IPS-18a (cell line): ENCODE measurements around the gene STK11.
A peak's percentile ranks its signal among the peaks of the same experiment; 100 is the strongest.

Experiments
- H3K27ac ChIP-seq: one replicate; pipeline ENCODE4 v1.5.1; 2013; ENCODE audit warnings: low read length
- H3K27me3 ChIP-seq: one replicate; pipeline ENCODE4 v1.6.1; 2013; ENCODE audit warnings: mild to moderate bottlenecking, low read length; ENCODE audit not compliant: control insufficient read depth, insufficient read depth
- H3K36me3 ChIP-seq: one replicate; pipeline ENCODE4 v1.6.1; 2013; ENCODE audit warnings: low read depth, low read length; ENCODE audit not compliant: control insufficient read depth
- H3K4me1 ChIP-seq: one replicate; pipeline ENCODE4 v1.6.1; 2013; ENCODE audit warnings: low read depth, low read length; ENCODE audit not compliant: control insufficient read depth
- H3K4me3 ChIP-seq: one replicate; pipeline ENCODE4 v1.5.1; 2013; ENCODE audit warnings: low read length
- H3K9ac ChIP-seq: one replicate; pipeline ENCODE4 v1.6.1; 2013; ENCODE audit warnings: mild to moderate bottlenecking, low read length, moderate library complexity
- H3K9me3 ChIP-seq: one replicate; pipeline ENCODE4 v1.6.1; 2013; ENCODE audit warnings: low read depth, low read length; ENCODE audit not compliant: control insufficient read depth

Gene STK11

DNA sequence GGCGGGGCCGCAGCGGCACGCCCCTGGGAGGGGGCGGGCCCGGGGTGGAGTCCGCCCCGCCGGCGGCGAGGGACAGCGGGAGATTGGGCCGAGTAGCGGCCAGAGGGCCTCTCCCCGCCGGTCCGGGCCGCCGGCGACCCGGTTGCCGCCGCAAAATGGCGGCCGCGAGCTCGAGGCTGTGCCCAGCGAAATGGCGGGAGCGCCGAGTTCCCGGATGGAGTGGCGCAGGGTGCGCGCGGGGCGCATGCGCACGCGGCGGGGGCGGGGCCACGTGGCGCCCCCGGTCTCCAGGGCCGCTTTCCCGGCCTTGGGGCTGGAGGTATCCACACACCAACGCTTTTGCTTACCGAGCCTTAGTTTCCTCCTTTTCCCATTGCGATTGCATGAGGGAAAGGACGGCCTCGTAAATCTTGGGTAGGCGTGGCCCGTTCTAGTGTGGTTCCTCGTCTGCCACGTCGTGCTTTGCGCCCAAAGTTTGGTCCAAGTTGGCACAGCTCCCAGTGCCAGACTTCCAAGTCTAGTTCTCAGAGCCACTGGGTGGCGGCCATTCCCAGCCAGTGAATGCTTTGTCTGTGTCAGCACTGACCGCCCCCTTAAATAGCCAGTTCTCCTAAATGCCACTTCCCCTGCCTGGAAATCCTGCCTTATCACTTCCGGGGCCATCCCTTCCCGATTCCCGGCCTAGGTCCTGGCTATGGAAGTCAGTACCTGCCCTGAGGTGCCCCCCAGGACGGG, 64.1 kb downstream of the STK11 start:
- Histone ChIP-seq H3K4me1 (peaks cover 35% of the 10 kb centered on the region), H3K27ac (peak overlapping the region; percentile 87), H3K9ac (peak overlapping the region; percentile 97), H3K4me3 (peak overlapping the region; percentile 89), H3K9me3 (no peaks in the 10 kb centered on the region), H3K36me3 (peaks cover 44% of the 10 kb centered on the region), H3K27me3 (peaks cover 12% of the 10 kb centered on the region)

- Histone ChIP-seq H3K9me3 (no peaks in the 10 kb centered on the region), H3K27me3 (peaks cover 12% of the 10 kb centered on the region), H3K27ac (peak overlapping the region; percentile 87), H3K36me3 (peaks cover 46% of the 10 kb centered on the region), H3K4me1 (peaks cover 28% of the 10 kb centered on the region), H3K4me3 (peak overlapping the region; percentile 89), H3K9ac (peak overlapping the region; percentile 97)
These were observed 64.8 kb downstream of the STK11 start for GRCh38 chr19:1270213-1270853.

GRCh38 chr19:1270854-1271527, 65.4 kb downstream of the STK11 start:
- Histone ChIP-seq H3K9ac (peak overlapping the region; percentile 97), H3K27ac (no peak overlapping the region), H3K36me3 (peaks cover 46% of the 10 kb centered on the region), H3K9me3 (no peaks in the 10 kb centered on the region), H3K4me1 (peaks cover 25% of the 10 kb centered on the region), H3K4me3 (peak overlapping the region; percentile 89), H3K27me3 (peaks cover 12% of the 10 kb centered on the region)

GRCh38 chr19:1271528-1272422, 66.2 kb downstream of the STK11 start:
- H3K4me1 ChIP-seq: peaks cover 24% of the 10 kb centered on the region
- peaks cover 46% of the 10 kb centered on the region for H3K36me3 ChIP-seq
- H3K4me3 ChIP-seq: no peak overlapping the region
- no peak overlapping the region for H3K27ac ChIP-seq
- no peak overlapping the region for H3K9ac ChIP-seq
- peaks cover 12% of the 10 kb centered on the region for H3K27me3 ChIP-seq
- H3K9me3 ChIP-seq: no peaks in the 10 kb centered on the region

- peaks cover 23% of the 10 kb centered on the region for H3K4me1 ChIP-seq
- H3K27ac ChIP-seq: no peak overlapping the region
- peaks cover 5% of the 10 kb centered on the region for H3K27me3 ChIP-seq
- H3K36me3 ChIP-seq: peaks cover 46% of the 10 kb centered on the region
- no peaks in the 10 kb centered on the region for H3K9me3 ChIP-seq
- no peak overlapping the region for H3K9ac ChIP-seq
- H3K4me3 ChIP-seq: no peak overlapping the region
These were observed 67.1 kb downstream of the STK11 start for GRCh38 chr19:1272423-1273262.

- no peaks in the 10 kb centered on the region for H3K27me3 ChIP-seq
- no peak overlapping the region for H3K27ac ChIP-seq
- H3K4me1 ChIP-seq: peaks cover 15% of the 10 kb centered on the region
- H3K9ac ChIP-seq: no peak overlapping the region
- peaks cover 46% of the 10 kb centered on the region for H3K36me3 ChIP-seq
- no peak overlapping the region for H3K4me3 ChIP-seq
- no peaks in the 10 kb centered on the region for H3K9me3 ChIP-seq
These were observed 67.9 kb downstream of the STK11 start for GRCh38 chr19:1273263-1274041.

DNA sequence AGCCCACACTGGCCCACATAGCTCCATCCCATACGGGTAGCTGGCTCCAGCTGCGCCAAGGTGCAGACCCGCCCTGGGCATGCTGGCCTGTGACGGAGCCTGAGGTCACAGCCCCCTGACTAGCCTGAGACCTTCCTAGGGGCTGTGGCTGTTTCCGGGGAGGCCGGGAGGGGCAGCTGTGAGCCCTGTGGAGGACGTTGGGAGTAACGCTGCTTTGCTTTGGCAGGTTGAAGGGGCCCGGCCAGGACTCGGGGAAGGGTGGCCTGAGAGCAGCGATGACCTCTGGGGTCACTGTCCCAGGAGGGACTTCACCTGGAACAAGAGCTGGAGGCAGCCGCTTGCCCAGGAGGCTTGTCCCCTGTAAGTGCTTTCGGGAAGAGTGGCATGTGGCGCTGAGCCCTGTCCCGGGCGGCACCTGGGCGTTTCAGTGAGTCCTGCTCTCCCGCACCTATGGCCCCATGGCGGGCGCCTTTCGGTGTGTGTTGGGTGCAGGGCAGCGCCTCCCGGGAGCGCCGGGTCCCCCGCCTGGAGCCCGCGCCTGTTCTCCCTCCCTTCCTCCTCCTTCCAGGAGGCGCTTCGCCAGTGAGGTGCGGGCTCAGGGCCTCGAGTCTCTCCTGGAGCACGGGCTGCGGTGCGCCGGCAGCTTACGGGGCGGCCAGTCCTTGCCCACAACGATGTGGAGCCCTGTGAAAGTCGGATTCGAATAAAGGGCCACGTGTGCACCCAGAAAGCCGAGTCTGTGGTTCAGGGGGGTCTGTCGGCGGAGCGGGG, 68.7 kb downstream of the STK11 start:
- peak overlapping the region; percentile 76 for H3K4me3 ChIP-seq
- H3K27me3 ChIP-seq: no peaks in the 10 kb centered on the region
- H3K27ac ChIP-seq: peak overlapping the region; percentile 47
- peak overlapping the region; percentile 83 for H3K9ac ChIP-seq
- H3K9me3 ChIP-seq: no peaks in the 10 kb centered on the region
- H3K4me1 ChIP-seq: peaks cover 11% of the 10 kb centered on the region
- peaks cover 52% of the 10 kb centered on the region for H3K36me3 ChIP-seq

DNA sequence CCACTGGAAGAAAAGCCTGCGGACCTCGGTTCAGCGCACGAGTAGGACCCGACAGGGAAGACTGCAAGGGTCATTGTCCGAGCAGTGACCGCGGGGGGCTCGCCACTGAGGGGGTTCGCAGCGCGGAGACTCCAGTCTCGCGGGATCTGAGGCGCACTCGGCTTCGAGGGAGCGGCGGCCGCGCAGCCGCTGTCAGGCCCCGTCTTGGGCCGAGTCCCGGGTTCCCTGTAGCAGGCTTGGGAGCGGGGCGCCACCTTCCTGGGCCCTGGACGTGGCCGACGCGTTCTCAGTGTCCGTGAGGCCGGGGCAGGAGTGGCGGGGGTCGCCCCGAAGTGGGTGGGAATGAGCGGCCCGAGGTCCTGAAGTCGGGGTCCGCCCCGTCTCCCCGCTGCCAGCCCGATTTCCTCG, 69.3 kb downstream of the STK11 start:
- peaks cover 11% of the 10 kb centered on the region for H3K4me1 ChIP-seq
- H3K27me3 ChIP-seq: no peaks in the 10 kb centered on the region
- H3K27ac ChIP-seq: peak overlapping the region; percentile 47
- peak overlapping the region; percentile 83 for H3K9ac ChIP-seq
- H3K9me3 ChIP-seq: no peaks in the 10 kb centered on the region
- H3K4me3 ChIP-seq: peak overlapping the region; percentile 76
- peaks cover 52% of the 10 kb centered on the region for H3K36me3 ChIP-seq

DNA sequence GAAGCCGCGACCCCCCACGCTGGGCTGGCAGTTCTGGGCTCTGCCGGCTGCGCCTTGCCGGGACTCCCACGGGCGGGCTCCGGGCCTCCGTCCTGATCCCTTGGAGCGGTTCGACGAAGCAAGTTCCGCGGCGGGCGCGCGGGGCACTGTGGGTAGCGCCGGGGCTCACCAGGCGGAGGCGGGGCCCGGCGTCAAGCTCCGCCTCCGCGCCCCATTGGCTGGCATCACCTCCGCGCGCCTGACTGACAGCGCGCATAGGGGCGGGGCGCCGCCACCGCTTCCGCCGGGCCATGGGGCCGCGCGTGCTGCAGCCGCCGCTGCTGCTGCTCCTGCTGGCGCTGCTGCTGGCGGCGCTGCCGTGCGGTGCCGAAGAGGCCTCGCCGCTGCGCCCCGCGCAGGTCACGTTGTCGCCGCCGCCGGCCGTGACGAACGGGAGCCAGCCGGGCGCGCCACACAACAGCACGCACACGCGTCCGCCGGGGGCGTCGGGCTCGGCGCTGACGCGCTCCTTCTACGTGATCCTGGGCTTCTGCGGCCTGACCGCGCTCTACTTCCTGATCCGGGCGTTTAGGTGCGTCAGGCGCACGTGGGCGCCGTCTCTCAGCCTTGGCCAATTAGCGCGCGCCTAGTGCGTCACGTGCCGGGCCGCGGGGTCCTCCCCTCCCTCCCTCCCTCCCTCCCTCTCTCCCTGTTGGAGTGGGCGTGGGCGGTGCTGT, 69.8 kb downstream of the STK11 start, which contains the start of gene FAM174C:
TSS of gene FAM174C (plus strand) at position 271 of the 716 bp plus-strand sequence. CDS start at position 291, 20 bp downstream.
- Histone ChIP-seq H3K9me3 (no peaks in the 10 kb centered on the region), H3K9ac (peak within 1 kb of the TSS; percentile 83), H3K27me3 (no peaks in the 10 kb centered on the region), H3K36me3 (peaks cover 50% of the 10 kb centered on the region), H3K4me3 (peak within 1 kb of the TSS; percentile 76), H3K27ac (peak within 1 kb of the TSS; percentile 70), H3K4me1 (peaks cover 6% of the 10 kb centered on the region)
